DND-41 (cell line): ENCODE measurements around the gene ELL2.

Experiments
- EZH2 ChIP-seq: IDR thresholded peaks from 3 replicates; pipeline ENCODE4 v1.6.1; 2012; ENCODE audit warnings: borderline replicate concordance, low read depth, mild to moderate bottlenecking, moderate library complexity, low read length, inconsistent platforms; ENCODE audit not compliant: severe bottlenecking
- TF ChIP-seq, protein P1 (sequence below): IDR thresholded peaks from 2 replicates; pipeline ENCODE4 v1.5.1; 2012; ENCODE audit warnings: borderline replicate concordance, low read length, moderate library complexity, mild to moderate bottlenecking; ENCODE audit not compliant: poor library complexity, severe bottlenecking; ENCODE audit errors: extremely low read depth

DNA sequence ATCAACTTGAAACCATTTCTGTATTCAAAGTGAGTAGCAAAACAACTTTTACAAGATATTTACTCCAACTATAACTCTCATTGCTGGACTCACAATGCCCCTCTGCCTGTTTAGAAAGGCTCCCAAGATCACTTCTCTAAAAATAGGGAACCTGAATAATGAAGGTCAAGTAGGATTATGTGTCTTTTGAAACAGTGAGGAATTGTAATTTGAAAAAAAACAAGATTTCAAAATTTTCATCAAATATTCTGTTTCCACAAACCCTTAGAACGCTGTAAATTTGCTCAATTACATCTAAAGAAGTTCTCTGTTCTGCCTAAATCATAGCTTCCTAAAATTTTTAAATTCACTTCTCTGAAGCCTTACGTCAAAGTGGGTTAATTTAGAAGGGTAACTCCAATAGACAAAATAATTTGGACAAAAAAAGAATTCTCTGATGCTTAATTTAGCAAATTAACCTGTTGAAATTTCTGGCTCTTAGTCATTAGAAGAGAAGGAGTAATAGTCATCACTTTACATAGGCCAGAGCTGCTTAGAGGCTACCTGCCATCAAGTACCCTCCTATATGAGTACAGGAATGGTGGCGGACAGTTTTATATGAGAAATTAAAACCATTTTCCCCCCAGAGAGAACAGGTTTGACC is 4.0 kb downstream of the ELL2 start:
- TF ChIP-seq, protein P1, sequence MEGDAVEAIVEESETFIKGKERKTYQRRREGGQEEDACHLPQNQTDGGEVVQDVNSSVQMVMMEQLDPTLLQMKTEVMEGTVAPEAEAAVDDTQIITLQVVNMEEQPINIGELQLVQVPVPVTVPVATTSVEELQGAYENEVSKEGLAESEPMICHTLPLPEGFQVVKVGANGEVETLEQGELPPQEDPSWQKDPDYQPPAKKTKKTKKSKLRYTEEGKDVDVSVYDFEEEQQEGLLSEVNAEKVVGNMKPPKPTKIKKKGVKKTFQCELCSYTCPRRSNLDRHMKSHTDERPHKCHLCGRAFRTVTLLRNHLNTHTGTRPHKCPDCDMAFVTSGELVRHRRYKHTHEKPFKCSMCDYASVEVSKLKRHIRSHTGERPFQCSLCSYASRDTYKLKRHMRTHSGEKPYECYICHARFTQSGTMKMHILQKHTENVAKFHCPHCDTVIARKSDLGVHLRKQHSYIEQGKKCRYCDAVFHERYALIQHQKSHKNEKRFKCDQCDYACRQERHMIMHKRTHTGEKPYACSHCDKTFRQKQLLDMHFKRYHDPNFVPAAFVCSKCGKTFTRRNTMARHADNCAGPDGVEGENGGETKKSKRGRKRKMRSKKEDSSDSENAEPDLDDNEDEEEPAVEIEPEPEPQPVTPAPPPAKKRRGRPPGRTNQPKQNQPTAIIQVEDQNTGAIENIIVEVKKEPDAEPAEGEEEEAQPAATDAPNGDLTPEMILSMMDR, result no peak
- TF ChIP-seq EZH2, result no peak
